Subcutaneous adipose tissue (tissue), 4 donors: ENCODE results near the gene KLK6. TPM values are rescaled to one million over a fixed set of nuclear protein-coding genes. Genes with fewer than 3 reads are reported as not detected.

Experiments
- total RNA-seq, 4 donors: library from RNA; depleted of rRNA; stranded (reverse); fragments of >200 nt; gene quantifications; one replicate each; pipeline ENCODE4 v1.1.0, GENCODE V29; 2016
- TF ChIP-seq, protein P1 (sequence below): fragments of 450-650 bp; IDR thresholded peaks from one replicate; pipeline ENCODE4 v1.5.1; 2016; ENCODE audit warnings: low read depth, mild to moderate bottlenecking, control low read depth, antibody characterized with exemption, moderate library complexity

Gene KLK6
- total RNA-seq, 4 donors from 2014 or later = not detected

DNA sequence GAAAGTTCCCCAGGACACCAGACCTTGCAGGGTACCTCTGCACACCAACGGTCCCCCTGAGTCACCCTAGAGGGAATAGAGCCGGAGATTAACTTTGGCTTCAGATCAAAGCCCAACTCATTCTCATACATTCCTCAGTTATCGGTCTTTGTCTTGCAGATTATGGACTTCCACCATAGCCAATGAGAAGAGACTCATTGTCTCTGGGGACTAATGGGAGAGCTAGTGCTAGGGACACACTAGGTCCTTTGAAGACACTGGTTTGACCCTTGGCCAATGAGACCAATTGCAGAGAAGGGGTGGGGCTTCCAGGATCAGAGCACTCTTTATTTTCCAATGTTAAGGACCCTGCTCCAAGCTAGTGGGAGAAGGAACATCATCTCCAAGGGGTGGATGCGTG, 8.2 kb upstream of the KLK6 start:
- TF ChIP-seq, protein P1, sequence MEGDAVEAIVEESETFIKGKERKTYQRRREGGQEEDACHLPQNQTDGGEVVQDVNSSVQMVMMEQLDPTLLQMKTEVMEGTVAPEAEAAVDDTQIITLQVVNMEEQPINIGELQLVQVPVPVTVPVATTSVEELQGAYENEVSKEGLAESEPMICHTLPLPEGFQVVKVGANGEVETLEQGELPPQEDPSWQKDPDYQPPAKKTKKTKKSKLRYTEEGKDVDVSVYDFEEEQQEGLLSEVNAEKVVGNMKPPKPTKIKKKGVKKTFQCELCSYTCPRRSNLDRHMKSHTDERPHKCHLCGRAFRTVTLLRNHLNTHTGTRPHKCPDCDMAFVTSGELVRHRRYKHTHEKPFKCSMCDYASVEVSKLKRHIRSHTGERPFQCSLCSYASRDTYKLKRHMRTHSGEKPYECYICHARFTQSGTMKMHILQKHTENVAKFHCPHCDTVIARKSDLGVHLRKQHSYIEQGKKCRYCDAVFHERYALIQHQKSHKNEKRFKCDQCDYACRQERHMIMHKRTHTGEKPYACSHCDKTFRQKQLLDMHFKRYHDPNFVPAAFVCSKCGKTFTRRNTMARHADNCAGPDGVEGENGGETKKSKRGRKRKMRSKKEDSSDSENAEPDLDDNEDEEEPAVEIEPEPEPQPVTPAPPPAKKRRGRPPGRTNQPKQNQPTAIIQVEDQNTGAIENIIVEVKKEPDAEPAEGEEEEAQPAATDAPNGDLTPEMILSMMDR = no peak

DNA sequence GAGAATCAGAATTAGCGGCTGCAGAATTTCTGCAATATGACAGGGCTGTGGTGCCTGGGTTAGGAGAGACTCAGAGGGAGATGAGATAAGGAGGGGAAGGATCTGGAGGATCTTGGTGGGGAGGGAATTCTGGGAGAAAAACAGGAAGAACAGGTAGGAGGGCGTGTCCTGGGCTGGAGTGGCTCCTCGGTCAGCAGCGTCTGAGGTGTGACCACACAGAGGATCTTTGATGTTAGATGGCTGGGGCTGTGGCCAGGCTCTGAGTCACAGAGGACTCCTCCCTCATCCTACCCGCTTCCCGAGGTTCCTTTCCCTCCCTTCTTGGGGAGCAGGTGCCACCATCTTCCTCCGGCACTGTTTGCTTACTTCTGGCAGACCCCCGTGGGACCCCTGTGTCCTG, 6.4 kb upstream of the KLK6 start:
- TF ChIP-seq, protein P1 = no peak

DNA sequence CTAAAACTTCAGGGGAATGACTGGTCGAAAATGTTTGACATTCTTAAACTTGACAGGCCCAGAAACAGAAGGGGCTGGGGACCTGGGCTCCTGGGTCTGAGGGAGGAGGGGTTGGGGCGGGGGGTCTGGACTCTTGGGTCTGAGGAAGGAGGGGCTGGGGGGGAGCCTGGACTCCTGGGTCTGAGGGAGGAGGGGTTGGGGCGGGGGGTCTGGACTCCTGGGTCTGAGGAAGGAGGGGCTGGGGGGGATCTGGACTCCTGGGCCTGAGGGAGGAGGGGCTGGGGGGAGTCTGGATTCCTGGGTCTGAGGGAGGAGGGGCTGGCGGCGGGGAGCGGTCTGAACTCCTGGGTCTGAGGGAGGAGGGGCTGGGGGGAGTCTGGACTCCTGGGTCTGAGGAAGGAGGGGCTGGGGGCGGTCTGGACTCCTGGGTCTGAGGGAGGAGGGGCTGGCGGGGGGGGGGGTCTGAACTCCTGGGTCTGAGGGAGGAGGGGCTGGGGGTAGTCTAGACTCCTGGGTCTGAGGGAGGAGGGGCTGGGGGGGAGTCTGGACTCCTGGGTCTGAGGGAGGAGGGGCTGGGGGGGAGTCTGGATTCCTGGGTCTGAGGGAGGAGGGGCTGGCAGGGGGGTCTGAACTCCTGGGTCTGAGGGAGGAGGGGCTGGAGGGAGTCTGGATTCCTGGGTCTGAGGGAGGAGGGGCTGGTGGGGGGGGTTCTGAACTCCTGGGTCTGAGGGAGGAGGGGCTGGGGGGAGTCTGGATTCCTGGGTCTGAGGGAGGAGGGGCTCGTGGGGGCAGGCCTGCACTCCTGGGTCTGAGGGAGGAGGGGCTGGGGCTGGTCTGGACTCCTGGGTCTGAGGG, 5.5 kb upstream of the KLK6 start:
- TF ChIP-seq, protein P1 = no peak

DNA sequence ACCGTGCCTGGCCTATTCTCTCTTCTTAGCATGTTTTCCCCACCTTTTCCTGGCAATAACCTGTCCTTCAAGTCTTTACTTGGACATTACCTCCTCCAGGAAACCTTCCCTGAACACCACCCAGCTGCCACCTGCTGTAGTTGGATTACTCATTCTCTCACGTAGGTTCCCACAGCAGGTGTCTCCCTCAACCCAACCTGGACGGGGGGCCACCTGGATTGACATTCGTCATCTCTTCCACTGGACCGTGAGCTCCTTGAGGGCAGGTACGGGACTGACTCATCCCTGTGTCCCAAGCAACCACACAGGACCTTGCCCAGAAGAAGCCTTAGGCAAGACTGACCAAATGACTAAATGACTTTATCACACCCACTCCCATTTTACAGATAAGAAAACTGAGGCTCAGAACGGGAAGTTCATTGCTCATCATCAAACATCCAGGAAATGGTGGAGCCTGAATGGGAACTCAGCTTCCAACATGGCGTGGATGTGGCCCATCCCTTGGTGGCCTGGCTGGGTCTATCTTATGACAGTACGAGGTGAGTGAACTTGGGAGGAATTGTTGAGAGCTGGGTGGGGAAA, 3.5 kb upstream of the KLK6 start:
- TF ChIP-seq, protein P1 = no peak

DNA sequence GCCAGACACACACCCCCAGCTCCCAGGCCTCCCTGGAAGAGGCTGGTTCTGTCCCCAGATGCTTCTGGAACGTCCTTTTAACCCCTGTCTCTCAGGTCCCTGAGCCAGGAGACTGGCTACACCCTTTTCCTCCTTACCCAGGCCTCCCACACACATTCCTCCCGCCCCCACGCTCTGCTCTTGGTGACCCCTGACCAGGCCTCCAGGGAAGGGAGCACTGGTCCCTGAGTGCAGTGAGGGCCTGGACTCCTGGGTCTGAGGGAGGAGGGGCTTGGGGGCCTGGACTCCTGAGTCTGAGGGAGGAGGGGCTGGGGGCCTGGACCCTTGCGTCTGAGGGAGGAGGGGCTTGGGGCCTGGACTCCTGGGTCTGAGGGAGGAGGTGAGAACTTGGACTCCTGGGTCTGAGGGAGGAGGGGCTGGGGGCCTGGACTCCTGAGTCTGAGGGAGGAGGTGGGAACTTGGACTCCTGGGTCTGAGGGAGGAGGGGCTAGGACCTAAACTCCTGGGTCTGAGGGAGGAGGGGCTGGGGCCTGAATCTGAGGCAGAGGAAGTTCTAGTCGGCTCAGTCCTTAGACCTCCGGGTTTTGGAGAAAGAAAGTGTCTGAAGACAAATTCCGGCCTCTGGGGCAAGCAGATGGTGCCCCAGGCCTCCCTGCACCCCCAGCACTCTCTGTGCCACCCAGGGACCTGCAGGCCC, 527 bp downstream of the KLK6 start:
- TF ChIP-seq, protein P1 = no peak

DNA sequence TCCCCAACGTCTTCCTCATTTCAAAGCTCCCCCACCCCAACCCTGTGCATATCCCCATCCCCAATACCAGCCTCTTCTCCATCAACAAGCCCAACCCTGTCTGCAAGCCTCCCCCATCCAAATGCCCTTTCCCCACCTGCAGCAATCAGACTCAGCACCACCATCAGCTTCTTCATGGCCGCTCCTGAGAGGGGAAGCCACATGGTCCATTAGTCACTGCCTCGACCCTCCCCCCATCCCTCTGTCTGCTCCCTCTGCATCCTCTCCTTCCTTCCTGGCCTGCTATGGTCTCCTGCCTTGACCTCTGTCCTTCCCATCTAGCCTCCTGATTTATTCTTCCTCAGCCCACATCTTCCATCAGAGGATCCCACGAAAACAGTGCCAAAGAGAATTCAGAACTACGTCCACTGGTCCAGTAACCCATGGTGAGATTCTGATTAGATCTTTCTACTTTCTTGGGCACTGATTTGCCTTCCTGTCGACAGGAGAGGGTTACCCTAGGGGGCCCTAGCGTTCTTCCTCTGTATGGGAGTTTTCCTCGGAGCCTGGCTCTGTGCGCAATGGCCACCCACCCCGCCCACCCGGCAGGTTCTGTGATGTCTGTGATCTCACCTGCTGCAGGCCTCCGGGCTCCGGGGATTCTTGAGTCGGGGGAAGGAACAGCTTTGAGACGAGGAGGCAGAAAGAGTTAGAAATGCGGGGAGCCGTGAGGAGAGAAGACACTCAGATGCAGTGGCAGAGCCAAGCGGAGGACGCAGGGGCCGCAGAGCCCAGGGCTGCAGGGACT, 1.3 kb downstream of the KLK6 start:
- TF ChIP-seq, protein P1 = no peak

DNA sequence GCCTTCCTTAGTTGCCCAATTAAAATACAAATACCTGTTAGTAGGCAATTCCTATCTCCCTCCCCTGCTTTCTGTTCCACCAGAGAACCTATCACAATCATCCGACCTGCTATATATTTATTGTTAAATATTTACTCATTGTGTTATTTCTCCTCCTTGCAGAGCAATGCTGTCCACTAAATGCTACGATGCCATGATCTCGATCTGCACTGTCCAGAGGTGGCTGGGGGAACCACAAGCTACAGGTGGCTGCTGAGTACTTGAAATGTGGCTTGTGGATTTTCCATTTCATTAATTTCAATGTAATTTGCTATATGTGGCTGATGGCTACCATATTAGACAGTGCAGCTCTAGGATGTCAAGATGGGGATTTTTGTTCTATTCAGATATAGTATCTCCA, 5.1 kb downstream of the KLK6 start:
- TF ChIP-seq, protein P1 = no peak
